SK-N-SH (cell line): ENCODE data around the gene TNPO1. TPM values are rescaled to one million over a fixed set of nuclear protein-coding genes. Genes with fewer than 3 reads are reported as not detected.
A peak's percentile ranks its signal among the peaks of the same experiment; 100 is the strongest.

Experiments
- CHD2 ChIP-seq: fragments of 150-350 bp; IDR thresholded peaks from 2 replicates; pipeline ENCODE4 v1.6.1; 2018; ENCODE audit warnings: low read length; ENCODE audit not compliant: partially characterized antibody
- EZH2phosphoT487 ChIP-seq: fragments of 200-600 bp; sonication (generic); IDR thresholded peaks from 2 replicates; pipeline ENCODE4 v1.6.1; 2017; ENCODE audit warnings: low read depth, mixed run types, mild to moderate bottlenecking, antibody characterized with exemption, moderate library complexity, borderline replicate concordance
- FOSL2 ChIP-seq: IDR thresholded peaks from 2 replicates; pipeline ENCODE4 v1.4.0; 2012; ENCODE audit warnings: low read depth, mild to moderate bottlenecking, moderate library complexity, borderline replicate concordance
- FOXM1 ChIP-seq: IDR thresholded peaks from 2 replicates; pipeline ENCODE4 v1.4.0; 2012; ENCODE audit warnings: low read depth, mild to moderate bottlenecking
- GABPA ChIP-seq: IDR thresholded peaks from 2 replicates; pipeline ENCODE4 v1.4.0; 2012; ENCODE audit warnings: low read depth, mild to moderate bottlenecking
- IRF3 ChIP-seq: fragments of 150-350 bp; IDR thresholded peaks from 2 replicates; pipeline ENCODE4 v1.6.1; 2016; ENCODE audit warnings: mild to moderate bottlenecking, low read depth, low read length
- NFIC ChIP-seq: IDR thresholded peaks from 2 replicates; pipeline ENCODE4 v1.4.0; 2012; ENCODE audit warnings: borderline replicate concordance
- POLR2AphosphoS5 ChIP-seq: IDR thresholded peaks from 2 replicates; pipeline ENCODE4 v1.6.1; 2012; ENCODE audit warnings: low read depth, low read length
- RAD21 ChIP-seq: IDR thresholded peaks from 2 replicates; pipeline ENCODE4 v1.6.1; 2012; ENCODE audit warnings: mild to moderate bottlenecking, low read length
- RCOR1 ChIP-seq: fragments of 150-350 bp; IDR thresholded peaks from 2 replicates; pipeline ENCODE4 v1.6.1; 2017; ENCODE audit warnings: antibody characterized with exemption, low read length
- RFX5 ChIP-seq: IDR thresholded peaks from 2 replicates; pipeline ENCODE4 v1.6.1; 2012; ENCODE audit warnings: mild to moderate bottlenecking, improper control_type of control experiment, low read length
- RXRA ChIP-seq: IDR thresholded peaks from 2 replicates; pipeline ENCODE4 v1.4.0; 2012; ENCODE audit warnings: low read depth, mild to moderate bottlenecking, borderline replicate concordance
- SIN3A ChIP-seq: IDR thresholded peaks from 2 replicates; pipeline ENCODE4 v1.6.1; 2012; ENCODE audit warnings: low read depth, mild to moderate bottlenecking, low read length, moderate library complexity, borderline replicate concordance
- YY1 ChIP-seq: IDR thresholded peaks from 2 replicates; pipeline ENCODE4 v1.4.0; 2012; ENCODE audit warnings: low read depth, mild to moderate bottlenecking
- polyA plus RNA-seq, 3 experiments: library from polyadenylated mRNA; depleted of rRNA; stranded (reverse); fragments of >200 nt; gene quantifications; 2 replicates each; pipeline ENCODE4 v1.2.3, GENCODE V29; 2012
- TF ChIP-seq, protein P1 (sequence below): fragments of 200-600 bp; sonication (generic); IDR thresholded peaks from 2 replicates; pipeline ENCODE4 v1.6.1; 2017; ENCODE audit warnings: antibody characterized with exemption, mild to moderate bottlenecking, moderate library complexity
- TF ChIP-seq, protein P2 (sequence below): IDR thresholded peaks from 2 replicates; pipeline ENCODE4 v1.6.1; 2012; ENCODE audit warnings: mild to moderate bottlenecking, low read depth, low read length, moderate library complexity
- TF ChIP-seq, protein P3 (sequence below): IDR thresholded peaks from 2 replicates; pipeline ENCODE4 v1.4.0; 2012; ENCODE audit warnings: low read depth
- TF ChIP-seq, protein P4 (sequence below): fragments of 150-350 bp; IDR thresholded peaks from 2 replicates; pipeline ENCODE4 v1.6.1; 2017; ENCODE audit warnings: antibody characterized with exemption, low read length, low read depth, borderline replicate concordance

Gene TNPO1
- polyA plus RNA-seq, 1 of the 3 experiments (the other 2 are of a cell fraction) = 19.9 TPM

- TF ChIP-seq, protein P1, sequence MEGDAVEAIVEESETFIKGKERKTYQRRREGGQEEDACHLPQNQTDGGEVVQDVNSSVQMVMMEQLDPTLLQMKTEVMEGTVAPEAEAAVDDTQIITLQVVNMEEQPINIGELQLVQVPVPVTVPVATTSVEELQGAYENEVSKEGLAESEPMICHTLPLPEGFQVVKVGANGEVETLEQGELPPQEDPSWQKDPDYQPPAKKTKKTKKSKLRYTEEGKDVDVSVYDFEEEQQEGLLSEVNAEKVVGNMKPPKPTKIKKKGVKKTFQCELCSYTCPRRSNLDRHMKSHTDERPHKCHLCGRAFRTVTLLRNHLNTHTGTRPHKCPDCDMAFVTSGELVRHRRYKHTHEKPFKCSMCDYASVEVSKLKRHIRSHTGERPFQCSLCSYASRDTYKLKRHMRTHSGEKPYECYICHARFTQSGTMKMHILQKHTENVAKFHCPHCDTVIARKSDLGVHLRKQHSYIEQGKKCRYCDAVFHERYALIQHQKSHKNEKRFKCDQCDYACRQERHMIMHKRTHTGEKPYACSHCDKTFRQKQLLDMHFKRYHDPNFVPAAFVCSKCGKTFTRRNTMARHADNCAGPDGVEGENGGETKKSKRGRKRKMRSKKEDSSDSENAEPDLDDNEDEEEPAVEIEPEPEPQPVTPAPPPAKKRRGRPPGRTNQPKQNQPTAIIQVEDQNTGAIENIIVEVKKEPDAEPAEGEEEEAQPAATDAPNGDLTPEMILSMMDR = no peak
- TF ChIP-seq YY1 = no peak
- no peak for TF ChIP-seq RFX5
- no peak for TF ChIP-seq POLR2AphosphoS5
- peak; percentile 25; the same call in 1 of the 2 replicates for TF ChIP-seq NFIC
- no peak for TF ChIP-seq GABPA
- TF ChIP-seq, protein P2, sequence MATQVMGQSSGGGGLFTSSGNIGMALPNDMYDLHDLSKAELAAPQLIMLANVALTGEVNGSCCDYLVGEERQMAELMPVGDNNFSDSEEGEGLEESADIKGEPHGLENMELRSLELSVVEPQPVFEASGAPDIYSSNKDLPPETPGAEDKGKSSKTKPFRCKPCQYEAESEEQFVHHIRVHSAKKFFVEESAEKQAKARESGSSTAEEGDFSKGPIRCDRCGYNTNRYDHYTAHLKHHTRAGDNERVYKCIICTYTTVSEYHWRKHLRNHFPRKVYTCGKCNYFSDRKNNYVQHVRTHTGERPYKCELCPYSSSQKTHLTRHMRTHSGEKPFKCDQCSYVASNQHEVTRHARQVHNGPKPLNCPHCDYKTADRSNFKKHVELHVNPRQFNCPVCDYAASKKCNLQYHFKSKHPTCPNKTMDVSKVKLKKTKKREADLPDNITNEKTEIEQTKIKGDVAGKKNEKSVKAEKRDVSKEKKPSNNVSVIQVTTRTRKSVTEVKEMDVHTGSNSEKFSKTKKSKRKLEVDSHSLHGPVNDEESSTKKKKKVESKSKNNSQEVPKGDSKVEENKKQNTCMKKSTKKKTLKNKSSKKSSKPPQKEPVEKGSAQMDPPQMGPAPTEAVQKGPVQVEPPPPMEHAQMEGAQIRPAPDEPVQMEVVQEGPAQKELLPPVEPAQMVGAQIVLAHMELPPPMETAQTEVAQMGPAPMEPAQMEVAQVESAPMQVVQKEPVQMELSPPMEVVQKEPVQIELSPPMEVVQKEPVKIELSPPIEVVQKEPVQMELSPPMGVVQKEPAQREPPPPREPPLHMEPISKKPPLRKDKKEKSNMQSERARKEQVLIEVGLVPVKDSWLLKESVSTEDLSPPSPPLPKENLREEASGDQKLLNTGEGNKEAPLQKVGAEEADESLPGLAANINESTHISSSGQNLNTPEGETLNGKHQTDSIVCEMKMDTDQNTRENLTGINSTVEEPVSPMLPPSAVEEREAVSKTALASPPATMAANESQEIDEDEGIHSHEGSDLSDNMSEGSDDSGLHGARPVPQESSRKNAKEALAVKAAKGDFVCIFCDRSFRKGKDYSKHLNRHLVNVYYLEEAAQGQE = no peak
- TF ChIP-seq, protein P3, sequence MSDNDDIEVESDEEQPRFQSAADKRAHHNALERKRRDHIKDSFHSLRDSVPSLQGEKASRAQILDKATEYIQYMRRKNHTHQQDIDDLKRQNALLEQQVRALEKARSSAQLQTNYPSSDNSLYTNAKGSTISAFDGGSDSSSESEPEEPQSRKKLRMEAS = no peak
- TF ChIP-seq EZH2phosphoT487 = no peak
- no peak for TF ChIP-seq RXRA
- no peak for TF ChIP-seq SIN3A
- TF ChIP-seq RCOR1 = peak; percentile 23; the same call in 1 of the 2 replicates
- TF ChIP-seq IRF3 = no peak
- no peak for TF ChIP-seq CHD2
- TF ChIP-seq RAD21 = peak; percentile 51
- no peak for TF ChIP-seq FOXM1
- TF ChIP-seq, protein P4, sequence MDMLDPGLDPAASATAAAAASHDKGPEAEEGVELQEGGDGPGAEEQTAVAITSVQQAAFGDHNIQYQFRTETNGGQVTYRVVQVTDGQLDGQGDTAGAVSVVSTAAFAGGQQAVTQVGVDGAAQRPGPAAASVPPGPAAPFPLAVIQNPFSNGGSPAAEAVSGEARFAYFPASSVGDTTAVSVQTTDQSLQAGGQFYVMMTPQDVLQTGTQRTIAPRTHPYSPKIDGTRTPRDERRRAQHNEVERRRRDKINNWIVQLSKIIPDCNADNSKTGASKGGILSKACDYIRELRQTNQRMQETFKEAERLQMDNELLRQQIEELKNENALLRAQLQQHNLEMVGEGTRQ = no peak
- TF ChIP-seq FOSL2 = no peak
- TF ChIP-seq, all 33 proteins: peak for 5
These were observed 49.0 kb upstream of the TNPO1 start (continued) for GRCh38 chr5:72767289-72768010.
